Stimulated activated CD8-positive, alpha-beta memory T cell treated with anti-CD3 and anti-CD28 coated beads, Interleukin-4, amount 100 ng/mL, for 24 hours (primary cell): ENCODE data around the gene USP37.
"Not testable (repeated sequence)": the region's sequence is repeated elsewhere in the genome, so short reads cannot be mapped to it uniquely, and the experiment has no call there.

Source experiments
- DNase-seq: peaks from one replicate; pipeline ENCODE4 v3.0.0-alpha.2; 2020; ENCODE audit warnings: low read depth

The USP37 gene

DNA sequence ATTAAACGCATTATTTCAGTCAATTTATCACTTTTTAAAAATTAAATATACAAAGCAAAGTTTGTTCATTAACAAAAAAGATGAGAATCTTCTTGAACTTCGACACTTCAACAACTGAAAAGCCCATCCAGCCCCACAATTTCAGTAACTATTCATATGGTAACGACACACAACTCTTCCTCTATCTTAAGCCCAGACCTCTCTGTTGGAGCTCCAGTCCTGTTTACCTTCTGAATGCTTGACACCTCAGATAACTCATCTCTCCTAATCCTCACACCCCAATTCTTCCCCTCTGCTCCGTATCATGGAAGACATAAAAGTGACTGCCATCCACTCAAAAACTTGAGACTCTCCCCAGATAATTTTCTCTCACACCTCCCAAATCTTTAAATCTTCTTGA is 12.6 kb downstream of the USP37 start:
- DNase-seq = no peak

DNA sequence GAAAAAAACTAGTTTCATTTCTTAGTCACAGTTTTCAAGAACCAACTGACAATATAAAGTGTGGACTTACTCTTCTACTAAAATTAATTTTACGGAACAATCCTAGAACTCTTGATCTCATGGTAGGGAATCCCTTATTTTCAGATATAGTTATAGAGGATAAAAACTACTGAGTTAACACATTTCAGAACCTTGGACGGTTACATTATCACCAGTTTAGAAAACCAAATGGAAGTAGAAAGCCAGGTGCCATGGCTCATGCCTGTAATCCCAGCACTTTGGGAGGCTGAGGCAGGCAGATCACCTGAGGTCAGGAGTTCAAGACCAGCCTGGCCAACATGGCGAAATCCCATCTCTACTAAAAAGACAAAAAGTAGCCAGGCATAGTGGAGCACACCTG is 13.9 kb downstream of the USP37 start:
- not testable (repeated sequence) for DNase-seq

- no peak for DNase-seq
Observed at GRCh38 chr2:218547978-218548377, 20.2 kb downstream of the USP37 start.

GRCh38 chr2:218547511-218547910 is 20.6 kb downstream of the USP37 start:
- no peak for DNase-seq

DNA sequence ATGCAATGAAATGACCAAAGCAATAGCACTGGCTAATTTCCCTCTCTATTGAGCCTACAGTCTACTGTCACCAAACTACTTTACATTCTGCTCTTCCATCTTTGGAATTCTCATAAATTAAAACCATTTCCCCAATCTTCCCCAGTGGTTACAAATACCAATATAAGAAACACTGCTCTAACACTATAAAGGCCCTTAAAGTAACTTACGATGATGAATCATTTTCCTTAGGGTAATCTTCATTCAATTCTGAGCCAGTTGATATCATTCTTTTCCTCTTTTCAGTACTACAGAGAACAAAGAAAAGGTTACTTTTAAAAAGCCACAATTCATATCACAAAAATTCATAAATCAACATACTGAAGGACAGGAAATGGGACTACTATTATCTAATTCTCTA is 22.1 kb downstream of the USP37 start:
- no peak for DNase-seq

- DNase-seq = no peak
Observed at GRCh38 chr2:218540015-218540414, 28.1 kb downstream of the USP37 start.

DNA sequence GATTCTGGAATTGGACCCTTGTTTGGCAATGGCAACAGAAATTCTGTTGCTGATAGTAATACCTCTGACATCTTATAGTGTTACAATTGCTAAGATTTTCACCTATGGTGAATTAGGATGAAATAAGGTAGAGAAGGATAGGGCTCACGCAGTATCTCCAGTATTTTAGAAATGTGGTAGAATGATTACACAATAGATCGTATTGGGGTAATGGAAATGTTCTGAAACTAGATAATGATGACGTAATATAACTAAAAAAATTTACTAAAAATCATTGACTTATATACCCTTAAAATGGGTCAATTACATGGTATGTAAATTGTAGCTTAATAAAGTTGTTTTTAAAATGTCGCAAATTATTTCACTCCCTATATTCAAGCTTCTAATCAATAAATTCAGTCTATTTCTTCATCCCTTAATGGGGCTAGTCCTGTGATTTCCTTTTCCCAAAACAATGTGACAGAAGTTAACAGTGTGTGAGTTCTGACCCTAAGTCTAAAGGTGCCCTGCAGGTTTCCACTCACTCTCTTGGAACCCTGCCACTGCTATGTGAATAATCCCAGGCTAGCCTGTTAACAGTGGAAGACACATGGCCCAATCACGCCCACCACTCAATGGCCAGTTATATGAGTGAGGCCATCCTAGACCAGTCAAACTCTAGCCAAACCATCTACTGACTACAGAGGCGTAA is 31.2 kb downstream of the USP37 start:
- DNase-seq = no peak

GRCh38 chr2:218529990-218530389 is 38.2 kb downstream of the USP37 start:
- no peak for DNase-seq

- DNase-seq = not testable (repeated sequence)
Observed at GRCh38 chr2:218528409-218528808, 39.7 kb downstream of the USP37 start.

- DNase-seq = no peak
Observed at GRCh38 chr2:218523651-218524050, 44.5 kb downstream of the USP37 start.

- no peak for DNase-seq
Observed at GRCh38 chr2:218518876-218519275, 49.3 kb downstream of the USP37 start.

- DNase-seq = no peak
Observed at GRCh38 chr2:218517434-218518206, 50.5 kb downstream of the USP37 start.

GRCh38 chr2:218516614-218517013 is 51.5 kb downstream of the USP37 start:
- DNase-seq = no peak

DNA sequence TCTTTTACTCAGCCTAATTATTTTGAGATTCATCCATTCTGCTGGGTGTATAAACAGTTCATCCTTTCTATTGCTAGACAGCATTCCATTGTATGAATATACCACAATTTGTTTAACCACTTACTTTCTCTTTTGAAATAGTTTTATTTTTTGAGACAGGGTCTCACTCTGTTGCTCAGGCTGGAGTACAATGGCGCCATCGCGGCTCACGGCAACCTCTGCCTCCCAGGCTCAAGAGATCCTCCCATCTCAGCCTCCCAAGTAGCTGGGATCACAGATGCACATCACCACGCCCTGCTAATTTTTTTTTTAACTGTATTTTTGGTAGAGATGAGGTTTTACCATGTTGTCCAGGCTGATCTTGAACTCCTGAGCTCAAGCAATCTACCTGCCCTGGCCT is 54.5 kb downstream of the USP37 start:
- no peak for DNase-seq

GRCh38 chr2:218508299-218508698 is 59.9 kb downstream of the USP37 start:
- DNase-seq = no peak

DNA sequence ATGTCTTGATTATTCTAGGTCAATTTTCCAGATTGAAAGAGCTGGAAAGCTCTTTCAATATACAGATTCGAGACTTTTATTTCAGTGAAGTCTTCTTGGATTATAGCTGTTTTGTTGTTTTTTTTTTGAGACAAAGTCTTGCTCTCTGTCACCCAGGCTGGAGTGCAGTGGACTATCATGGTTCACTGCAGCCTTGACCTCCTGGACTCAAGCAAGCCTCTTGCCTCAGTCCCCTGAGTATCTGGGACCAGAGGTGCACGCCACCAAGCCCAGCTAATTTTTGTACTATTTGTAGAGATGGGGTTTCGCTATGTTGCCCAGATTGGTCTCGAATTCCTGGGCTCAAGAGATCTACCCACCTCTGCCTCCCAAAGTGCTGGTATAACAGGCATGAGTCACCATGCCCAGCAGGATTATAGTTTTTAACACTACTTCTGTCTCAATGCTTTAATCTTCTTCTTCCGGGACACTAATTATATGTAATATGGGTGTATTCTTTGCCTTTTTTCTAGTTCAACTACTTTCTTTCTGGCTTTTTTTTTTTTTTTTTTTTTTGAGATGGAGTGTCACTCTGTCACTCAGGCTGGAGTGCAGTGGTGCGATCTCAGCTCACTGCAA is 62.3 kb downstream of the USP37 start:
- no peak for DNase-seq

GRCh38 chr2:218501665-218502064 is 66.5 kb downstream of the USP37 start:
- no peak for DNase-seq

GRCh38 chr2:218500501-218501060 is 67.6 kb downstream of the USP37 start:
- DNase-seq = no peak

GRCh38 chr2:218485986-218486667 is 82.0 kb downstream of the USP37 start:
- DNase-seq = no peak

DNA sequence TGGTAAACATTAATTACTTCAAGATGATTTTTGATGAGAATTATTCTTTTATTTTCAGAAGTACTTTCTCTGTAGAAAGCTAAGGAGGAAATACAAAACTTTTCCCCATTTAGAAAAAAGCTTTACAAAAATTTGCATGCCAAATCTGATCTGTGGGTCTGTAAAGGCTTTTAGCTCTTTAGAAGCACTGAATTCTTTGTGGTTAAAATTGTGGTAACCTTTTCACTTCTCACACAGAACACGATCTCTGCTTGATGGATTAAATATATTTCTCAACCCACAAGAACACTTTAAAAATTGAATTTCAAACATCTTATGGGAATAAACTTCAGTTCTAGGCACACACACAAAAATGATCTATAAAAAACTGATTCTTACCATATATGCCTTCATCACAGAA is 85.5 kb downstream of the USP37 start:
- no peak for DNase-seq

GRCh38 chr2:218479595-218479994 is 88.6 kb downstream of the USP37 start:
- no peak for DNase-seq

GRCh38 chr2:218478544-218478943 is 89.6 kb downstream of the USP37 start:
- no peak for DNase-seq
